Measurements from ENCODE around the gene VEPH1. TPM values are rescaled to one million over a fixed set of nuclear protein-coding genes. Genes with fewer than 3 reads are reported as not detected.

The VEPH1 gene
- total and polyA plus RNA-seq, 11 donors: 0.40 to 0.79 (median 0.45) TPM; not detected in 6

GRCh38 chr3:157453824-157454223 is 49.4 kb downstream of the VEPH1 start:
- TF ChIP-seq CTCF (IDR thresholded peaks at IDR 0.05) (no peak), POLR2A (IDR thresholded peaks at IDR 0.05) (no peak)
- H3K36me3 ChIP-seq: no peaks in the 10 kb centered on the region
- no peaks in the 10 kb centered on the region for H3K27me3 ChIP-seq
- WGBS, 4 donors: 63 to 76% (median 66%) methylated on average over 1 of the region's 1 CpG
- H3K4me3 ChIP-seq: no peak overlapping the region
- DNase-seq: no peak
- H3K27ac ChIP-seq: no peak overlapping the region
- intact Hi-C loops (cut with DNase I): no loop called here
- no peaks in the 10 kb centered on the region for H3K9me3 ChIP-seq
- no peak for ATAC-seq
- H3K4me1 ChIP-seq: peaks cover 0 to 11% (median 0%) of the 10 kb centered on the region in 12 donors

GRCh38 chr3:157452097-157452496 is 51.1 kb downstream of the VEPH1 start:
- no peak overlapping the region for H3K27ac ChIP-seq

GRCh38 chr3:157447026-157447694 is 56.1 kb downstream of the VEPH1 start:
- H3K27ac ChIP-seq: no peak overlapping the region
- peaks cover 0 to 14% (median 0%) of the 10 kb centered on the region in 12 donors for H3K4me1 ChIP-seq
- intact Hi-C loops (cut with DNase I): loop anchor here in 3 of 10 donors (2.0 to 5.0 kb wide), 4 partner anchors 46 to 245 kb away; no protein-coding TSS in a partner anchor
- DNase-seq: no peak
- TF ChIP-seq CTCF (IDR thresholded peaks at IDR 0.05): peak in 9 of 12 donors; percentile 22 to 60 (median 32)
- no peak for TF ChIP-seq POLR2A (IDR thresholded peaks at IDR 0.05)
- no peak overlapping the region for H3K4me3 ChIP-seq
- 60 to 73% (median 64%) methylated on average over 3 of the region's 3 CpGs for WGBS, 4 donors
- no peaks in the 10 kb centered on the region for H3K36me3 ChIP-seq
- H3K9me3 ChIP-seq: no peaks in the 10 kb centered on the region
- ATAC-seq: no peak
- no peaks in the 10 kb centered on the region for H3K27me3 ChIP-seq

More at GRCh38 chr3:157452097-157452496, 51.1 kb downstream of the VEPH1 start:
- Histone ChIP-seq H3K4me1 (peaks cover 0 to 14% (median 0%) of the 10 kb centered on the region in 12 donors), H3K9me3 (no peaks in the 10 kb centered on the region), H3K4me3 (no peak overlapping the region), H3K27me3 (no peaks in the 10 kb centered on the region), H3K36me3 (no peaks in the 10 kb centered on the region)
- WGBS, 4 donors: 54 to 67% (median 56%) methylated on average over 3 of the region's 3 CpGs
- TF ChIP-seq POLR2A (IDR thresholded peaks at IDR 0.05): no peak
- TF ChIP-seq CTCF (IDR thresholded peaks at IDR 0.05): no peak
- intact Hi-C loops (cut with DNase I): no loop called here
- DNase-seq (no peak), ATAC-seq (no peak)

GRCh38 chr3:157445857-157446256 is 57.4 kb downstream of the VEPH1 start:
- 90 to 96% (median 92%) methylated on average over 1 of the region's 1 CpG for WGBS, 4 donors
- no peaks in the 10 kb centered on the region for H3K36me3 ChIP-seq
- H3K27me3 ChIP-seq: no peaks in the 10 kb centered on the region
- TF ChIP-seq POLR2A (IDR thresholded peaks at IDR 0.05) (no peak), CTCF (IDR thresholded peaks at IDR 0.05) (no peak)
- H3K9me3 ChIP-seq: no peaks in the 10 kb centered on the region
- ATAC-seq (no peak), DNase-seq (no peak)
- intact Hi-C loops (cut with DNase I): loop anchor here in 3 of 10 donors (2.0 to 5.0 kb wide), 4 partner anchors 45 to 244 kb away; no protein-coding TSS in a partner anchor
- peaks cover 0 to 9% (median 0%) of the 10 kb centered on the region in 12 donors for H3K4me1 ChIP-seq
- H3K4me3 ChIP-seq: no peak overlapping the region
- H3K27ac ChIP-seq: no peak overlapping the region
